Spleen (tissue), 11 donors: ENCODE data around the gene ZNF319. TPM values are rescaled to one million over a fixed set of nuclear protein-coding genes. Genes with fewer than 3 reads are reported as not detected.

Source experiments
- DNase-seq: peaks from one replicate; pipeline ENCODE4 v3.0.0-alpha.2; 2020
- H3K27ac ChIP-seq, 8 donors: fragments of 200-600 bp; sonication (generic) in 7 of 8; 1 replicate in 4 of 8; 2 replicates in 4 of 8; pipeline versions ENCODE4 v1.5.0 to v1.8.0; 2016 to 2021; ENCODE audit warnings: inconsistent platforms in 4 of 8, mild to moderate bottlenecking in 4 of 8, moderate library complexity in 1 of 8
- H3K27me3 ChIP-seq, 7 donors: fragments of 200-600 bp; sonication (generic) in 6 of 7; replicated peaks in 1 of 7; 1 replicate in 4 of 7; 2 replicates in 3 of 7; pipeline versions ENCODE4 v1.5.0 to v1.8.0; 2016 to 2021; ENCODE audit warnings: inconsistent platforms in 3 of 7, mild to moderate bottlenecking in 1 of 7
- H3K36me3 ChIP-seq, 6 donors: fragments of 200-600 bp; sonication (generic) in 5 of 6; 1 replicate in 4 of 6; 2 replicates in 2 of 6; pipeline versions ENCODE4 v1.5.0 to v1.8.0; 2016 to 2021; ENCODE audit warnings: inconsistent platforms in 2 of 6
- H3K4me1 ChIP-seq, 6 donors: fragments of 200-600 bp; sonication (generic) in 5 of 6; 1 replicate in 3 of 6; 2 replicates in 3 of 6; pipeline versions ENCODE4 v1.5.0 to v1.8.0; 2016 to 2021; ENCODE audit warnings: inconsistent platforms in 3 of 6
- H3K4me3 ChIP-seq, 8 donors: fragments of 200-600 bp; sonication (generic) in 7 of 8; 1 replicate in 4 of 8; 2 replicates in 4 of 8; pipeline versions ENCODE4 v1.5.0 to v1.8.0; 2016 to 2021; ENCODE audit warnings: inconsistent platforms in 4 of 8, mild to moderate bottlenecking in 4 of 8, moderate library complexity in 2 of 8
- H3K9me3 ChIP-seq, 8 donors: fragments of 200-600 bp; sonication (generic) in 7 of 8; 1 replicate in 4 of 8; 2 replicates in 4 of 8; pipeline versions ENCODE4 v1.5.0 to v1.8.0; 2016 to 2021; ENCODE audit warnings: inconsistent platforms in 4 of 8
- POLR2A ChIP-seq, 3 donors: fragments of 450-650 bp; IDR thresholded peaks; one replicate each; pipeline ENCODE4 v1.5.1; 2017; ENCODE audit warnings: antibody characterized with exemption in 3 of 3, mild to moderate bottlenecking in 1 of 3
- POLR2AphosphoS5 ChIP-seq, 3 donors: sonication (generic); formaldehyde crosslinking; IDR thresholded peaks; one replicate each; pipeline ENCODE4 v1.5.1; 2017; ENCODE audit warnings: antibody characterized with exemption in 3 of 3
- WGBS, 5 donors: extraction: QIAGEN DNeasy Blood & Tissue Kit in 3 of 5; methylation state at CpG; one replicate each; pipeline versions ENCODE4 v1.1.5 to v1.1.7; 2013 to 2018; 5-methylcytosine and 5-hydroxymethylcytosine counted together
- intact Hi-C: fragments of 100-400 bp; cut with DNase I; formaldehyde crosslinking; loops from one replicate; pipeline ENCODE4 v1.15.0; 2023; ENCODE audit warnings: low total_unique reads
- polyA plus RNA-seq, 3 donors: library from polyadenylated mRNA; stranded (reverse); fragments of 200-250 nt; gene quantifications; one replicate each; pipeline ENCODE4 v1.2.1, GENCODE V29; 2013
- total RNA-seq, 7 donors: library from RNA; depleted of rRNA in 3 of 7; stranded (reverse); fragments of >200 nt in 3 of 7; fragmentation: NEBNext Ultra II Directional in 4 of 7; extraction: Animal tissue kit (Norgen Biotek cat#: 25700) in 4 of 7; gene quantifications; one replicate each; pipeline versions ENCODE4 v1.1.0 to v1.2.1, GENCODE V29; 2016 to 2021
- TF ChIP-seq, protein P1 (sequence below), 11 experiments: fragments of 200-600 bp in 7 of 11; fragments of 450-650 bp in 4 of 11; sonication (generic) in 4 of 11; IDR thresholded peaks in 8 of 11; conservative IDR thresholded peaks in 3 of 11; 1 replicate in 7 of 11; 2 replicates in 4 of 11; pipeline versions ENCODE4 v1.4.0 to v1.8.0; 2016 to 2021; ENCODE audit warnings: antibody characterized with exemption in 11 of 11, inconsistent platforms in 4 of 11, mild to moderate bottlenecking in 1 of 11
- donor health status: healthy with polysubstance abuse.
- donor health status: DM: no; HTN: no; CAD: no; lungs with moderate emphysema.
- donor health status: DM: no; HTN: no; CAD: no.
- donor health status: Bipolar disorder and iron deficiency.
- donor health status: healthy.
- donor health status: DM: no; HTN: no; CAD: no.
- donor health status: DM: yes; HTN: yes; CAD: no.

The ZNF319 gene
- total and polyA plus RNA-seq, 10 donors: 3.0 to 23.4 (median 16.1) TPM

DNA sequence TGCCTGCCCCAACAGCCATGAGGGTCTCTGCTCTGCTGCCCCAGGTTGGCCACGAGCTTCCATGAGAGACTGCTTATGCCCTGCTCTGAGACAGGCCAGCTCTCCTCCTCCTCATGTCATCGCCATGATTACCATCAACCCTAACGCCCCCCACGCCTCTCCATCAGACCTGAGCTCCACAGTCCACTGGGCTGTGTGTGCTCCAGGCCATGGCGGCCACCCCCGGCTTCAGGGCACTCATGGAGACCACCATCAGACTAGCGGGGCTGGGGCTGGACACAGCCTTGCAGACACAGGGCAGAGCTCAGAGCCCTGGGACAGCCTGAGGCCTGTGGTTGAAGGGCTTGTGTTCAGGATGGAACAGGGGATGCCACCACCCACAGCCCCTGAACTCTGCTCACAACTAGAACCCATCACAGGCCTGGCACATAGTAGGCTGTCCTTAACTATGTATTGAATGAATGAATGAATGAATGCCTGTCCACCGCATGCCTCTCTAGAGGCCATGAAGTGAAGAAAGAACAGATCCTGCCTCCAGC lies 44.1 kb downstream of the ZNF319 start:
- DNase-seq: no peak
- Histone ChIP-seq H3K4me1 (no peaks in the 10 kb centered on the region), H3K36me3 (no peaks in the 10 kb centered on the region), H3K9me3 (no peaks in the 10 kb centered on the region), H3K27ac (no peak overlapping the region), H3K4me3 (no peak overlapping the region), H3K27me3 (peaks cover 0 to 9% (median 0%) of the 10 kb centered on the region in 7 donors)
- no peak for TF ChIP-seq POLR2AphosphoS5 (IDR thresholded peaks at IDR 0.05)
- TF ChIP-seq, protein P1, sequence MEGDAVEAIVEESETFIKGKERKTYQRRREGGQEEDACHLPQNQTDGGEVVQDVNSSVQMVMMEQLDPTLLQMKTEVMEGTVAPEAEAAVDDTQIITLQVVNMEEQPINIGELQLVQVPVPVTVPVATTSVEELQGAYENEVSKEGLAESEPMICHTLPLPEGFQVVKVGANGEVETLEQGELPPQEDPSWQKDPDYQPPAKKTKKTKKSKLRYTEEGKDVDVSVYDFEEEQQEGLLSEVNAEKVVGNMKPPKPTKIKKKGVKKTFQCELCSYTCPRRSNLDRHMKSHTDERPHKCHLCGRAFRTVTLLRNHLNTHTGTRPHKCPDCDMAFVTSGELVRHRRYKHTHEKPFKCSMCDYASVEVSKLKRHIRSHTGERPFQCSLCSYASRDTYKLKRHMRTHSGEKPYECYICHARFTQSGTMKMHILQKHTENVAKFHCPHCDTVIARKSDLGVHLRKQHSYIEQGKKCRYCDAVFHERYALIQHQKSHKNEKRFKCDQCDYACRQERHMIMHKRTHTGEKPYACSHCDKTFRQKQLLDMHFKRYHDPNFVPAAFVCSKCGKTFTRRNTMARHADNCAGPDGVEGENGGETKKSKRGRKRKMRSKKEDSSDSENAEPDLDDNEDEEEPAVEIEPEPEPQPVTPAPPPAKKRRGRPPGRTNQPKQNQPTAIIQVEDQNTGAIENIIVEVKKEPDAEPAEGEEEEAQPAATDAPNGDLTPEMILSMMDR (IDR thresholded peaks at IDR 0.05 in 8 of 11, conservative IDR thresholded peaks at IDR 0.05 in 3 of 11): no peak
- no peak for TF ChIP-seq POLR2A (IDR thresholded peaks at IDR 0.05)
- intact Hi-C loops: no loop called here
- WGBS, 5 donors: 78 to 88% (median 82%) methylated on average over 8 of the region's 8 CpGs

DNA sequence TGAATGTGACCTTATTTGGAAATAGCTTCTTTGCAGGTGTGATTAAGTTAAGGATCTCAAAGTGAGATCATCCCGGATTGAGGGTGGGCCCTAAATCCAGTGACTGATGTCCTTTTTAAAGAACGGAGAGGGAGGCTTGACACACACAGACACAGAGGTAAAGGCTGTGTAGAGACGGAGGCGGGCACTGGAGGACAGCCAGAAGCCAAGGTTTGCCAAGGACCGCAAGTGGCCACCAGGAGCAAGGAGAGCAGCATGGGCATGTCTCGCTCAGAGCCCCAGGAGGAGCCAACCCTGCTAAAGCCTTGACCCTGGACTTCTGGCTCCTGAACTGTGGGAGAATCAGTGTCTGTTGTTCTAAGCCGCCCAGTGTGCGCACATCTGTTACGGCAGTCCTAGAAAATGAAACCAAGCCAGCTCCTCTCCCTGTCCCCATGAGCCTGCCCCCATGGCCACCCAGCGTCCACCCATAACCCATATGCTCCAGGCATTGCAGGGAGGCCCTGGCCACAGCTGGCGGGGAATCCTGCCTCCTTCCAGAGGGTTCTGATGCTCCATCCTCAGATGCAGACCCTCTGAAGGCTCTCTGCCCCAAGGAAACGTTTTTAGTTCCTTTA lies 44.8 kb downstream of the ZNF319 start:
- no peak for DNase-seq
- no peaks in the 10 kb centered on the region for H3K36me3 ChIP-seq
- H3K27ac ChIP-seq: no peak overlapping the region
- H3K9me3 ChIP-seq: no peaks in the 10 kb centered on the region
- TF ChIP-seq POLR2AphosphoS5 (IDR thresholded peaks at IDR 0.05) (no peak), POLR2A (IDR thresholded peaks at IDR 0.05) (no peak)
- TF ChIP-seq, protein P1 (IDR thresholded peaks at IDR 0.05 in 8 of 11, conservative IDR thresholded peaks at IDR 0.05 in 3 of 11): no peak
- H3K4me3 ChIP-seq: no peak overlapping the region
- no peaks in the 10 kb centered on the region for H3K4me1 ChIP-seq
- peaks cover 0 to 9% (median 0%) of the 10 kb centered on the region in 7 donors for H3K27me3 ChIP-seq
- intact Hi-C loops: no loop called here
- WGBS, 5 donors: 68 to 82% (median 77%) methylated on average over 8 to 12 of the region's 12 CpGs

DNA sequence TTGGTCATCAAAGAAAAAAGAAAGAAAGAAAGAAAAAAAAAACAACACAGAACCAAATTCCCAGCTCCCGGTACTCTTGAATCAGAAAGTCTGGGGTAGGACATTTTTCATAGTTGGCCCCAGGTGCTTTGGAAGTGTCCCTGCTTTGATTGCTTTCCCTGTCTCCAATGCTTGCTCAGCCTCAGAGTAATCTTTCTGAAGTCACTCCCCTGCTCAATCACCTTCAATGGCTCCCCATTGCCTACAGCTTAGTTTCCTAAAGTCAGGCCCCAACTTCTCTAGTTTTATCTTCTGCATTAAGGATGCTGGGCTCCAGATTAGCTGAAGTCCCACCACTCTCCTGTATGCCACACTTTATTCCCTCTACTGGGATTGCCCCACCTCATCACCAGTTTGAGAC lies 46.6 kb downstream of the ZNF319 start:
- Histone ChIP-seq H3K27me3 (peaks cover 0 to 19% (median 4%) of the 10 kb centered on the region in 7 donors), H3K9me3 (peaks cover 0 to 5% (median 0%) of the 10 kb centered on the region in 8 donors), H3K36me3 (no peaks in the 10 kb centered on the region), H3K4me3 (no peak overlapping the region), H3K4me1 (no peaks in the 10 kb centered on the region), H3K27ac (no peak overlapping the region)
- 89 to 100% (median 94%) methylated on average over 1 of the region's 1 CpG for WGBS, 5 donors
- no peak for TF ChIP-seq POLR2AphosphoS5 (IDR thresholded peaks at IDR 0.05)
- TF ChIP-seq, protein P1 (IDR thresholded peaks at IDR 0.05 in 8 of 11, conservative IDR thresholded peaks at IDR 0.05 in 3 of 11): no peak
- no peak for TF ChIP-seq POLR2A (IDR thresholded peaks at IDR 0.05)
- no peak for DNase-seq
- intact Hi-C loops: no loop called here

DNA sequence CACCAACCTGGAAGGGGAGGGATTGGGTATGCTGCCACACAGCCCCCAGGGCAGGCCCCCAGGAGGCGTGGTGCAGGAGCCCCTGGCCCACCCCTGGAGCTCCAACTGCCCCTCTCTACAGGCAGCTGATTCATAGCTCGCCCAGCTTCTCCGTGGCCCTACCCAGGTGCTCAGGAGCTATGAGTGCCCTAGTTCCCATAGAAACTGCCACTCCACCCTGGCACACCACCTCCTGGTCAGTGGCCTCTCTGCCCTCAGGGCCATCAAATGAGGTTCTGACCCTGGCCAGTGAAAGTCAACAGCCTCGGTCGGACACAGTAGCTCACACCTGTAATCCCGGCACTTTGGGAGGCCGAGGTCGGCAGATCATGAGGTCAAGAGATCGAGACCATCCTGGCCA lies 47.6 kb downstream of the ZNF319 start:
- H3K36me3 ChIP-seq: no peaks in the 10 kb centered on the region
- H3K27ac ChIP-seq: no peak overlapping the region
- intact Hi-C loops: no loop called here
- H3K4me3 ChIP-seq: no peak overlapping the region
- no peaks in the 10 kb centered on the region for H3K4me1 ChIP-seq
- no peak for TF ChIP-seq POLR2A (IDR thresholded peaks at IDR 0.05)
- TF ChIP-seq POLR2AphosphoS5 (IDR thresholded peaks at IDR 0.05): no peak
- TF ChIP-seq, protein P1 (IDR thresholded peaks at IDR 0.05 in 8 of 11, conservative IDR thresholded peaks at IDR 0.05 in 3 of 11): no peak
- WGBS, 5 donors: 87 to 94% (median 89%) methylated on average over 7 to 9 of the region's 9 CpGs
- H3K9me3 ChIP-seq: peaks cover 0 to 5% (median 0%) of the 10 kb centered on the region in 8 donors
- no peak for DNase-seq
- H3K27me3 ChIP-seq: peaks cover 0 to 19% (median 4%) of the 10 kb centered on the region in 7 donors
